PC-9 (cell line): ENCODE data around the gene PRTG.

Source experiments
- CTCF ChIP-seq: fragments of 200-600 bp; sonication (generic); conservative IDR thresholded peaks from 2 replicates; pipeline ENCODE4 v1.6.1; 2017; ENCODE audit warnings: mixed run types, antibody characterized with exemption, mild to moderate bottlenecking, moderate library complexity
- EZH2 ChIP-seq: fragments of 200-600 bp; sonication (generic); IDR thresholded peaks from 2 replicates; pipeline ENCODE4 v1.8.0; 2017; ENCODE audit warnings: antibody characterized with exemption, low read depth

GRCh38 chr15:55660153-55660552 is 82.8 kb downstream of the PRTG start:
- TF ChIP-seq CTCF (no peak), EZH2 (no peak)
